ENCODE data around the gene NCAM2.
"Not testable (repeated sequence)": the region's sequence is repeated elsewhere in the genome, so short reads cannot be mapped to it uniquely, and the experiment has no call there.

- TF ChIP-seq, protein P1, sequence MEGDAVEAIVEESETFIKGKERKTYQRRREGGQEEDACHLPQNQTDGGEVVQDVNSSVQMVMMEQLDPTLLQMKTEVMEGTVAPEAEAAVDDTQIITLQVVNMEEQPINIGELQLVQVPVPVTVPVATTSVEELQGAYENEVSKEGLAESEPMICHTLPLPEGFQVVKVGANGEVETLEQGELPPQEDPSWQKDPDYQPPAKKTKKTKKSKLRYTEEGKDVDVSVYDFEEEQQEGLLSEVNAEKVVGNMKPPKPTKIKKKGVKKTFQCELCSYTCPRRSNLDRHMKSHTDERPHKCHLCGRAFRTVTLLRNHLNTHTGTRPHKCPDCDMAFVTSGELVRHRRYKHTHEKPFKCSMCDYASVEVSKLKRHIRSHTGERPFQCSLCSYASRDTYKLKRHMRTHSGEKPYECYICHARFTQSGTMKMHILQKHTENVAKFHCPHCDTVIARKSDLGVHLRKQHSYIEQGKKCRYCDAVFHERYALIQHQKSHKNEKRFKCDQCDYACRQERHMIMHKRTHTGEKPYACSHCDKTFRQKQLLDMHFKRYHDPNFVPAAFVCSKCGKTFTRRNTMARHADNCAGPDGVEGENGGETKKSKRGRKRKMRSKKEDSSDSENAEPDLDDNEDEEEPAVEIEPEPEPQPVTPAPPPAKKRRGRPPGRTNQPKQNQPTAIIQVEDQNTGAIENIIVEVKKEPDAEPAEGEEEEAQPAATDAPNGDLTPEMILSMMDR (IDR thresholded peaks at IDR 0.05; ENCODE audit: control extremely low read depth in 1 of 3, insufficient read depth in 1 of 3, low read depth in 1 of 3, low read length in 3 of 3), result not testable (repeated sequence)
- TF ChIP-seq GABPA (IDR thresholded peaks at IDR 0.05; ENCODE audit: borderline replicate concordance, insufficient read depth, low read length); RNF2 (IDR thresholded peaks at IDR 0.05; ENCODE audit: borderline replicate concordance, low read depth, low read length, missing control alignments, poor library complexity, severe bottlenecking); CHD2 (IDR thresholded peaks at IDR 0.05; ENCODE audit: low read length); ASH2L (IDR thresholded peaks at IDR 0.05; ENCODE audit: low read length): not testable (repeated sequence)
Measured at GRCh38 chr21:21402187-21402586, 404.0 kb downstream of the NCAM2 start.
